Heart left ventricle (tissue), 16 donors: Measurements from ENCODE around the gene LRRC27. TPM values are rescaled to one million over a fixed set of nuclear protein-coding genes. Genes with fewer than 3 reads are reported as not detected.

Experiments used
- ATAC-seq, 4 donors: fragments of 200-7000 bp; cut with Tn5 transposase; one replicate each; pipeline ENCODE4 v1.9.1; 2020 to 2022; ENCODE audit warnings: moderate library complexity in 4 of 4, mild to moderate bottlenecking in 3 of 4, moderate number of reproducible peaks in 1 of 4
- DNase-seq, 5 donors: peaks; one replicate each; pipeline ENCODE4 v3.0.0-alpha.2; 2020
- H3K27ac ChIP-seq, 12 donors: fragments of 200-600 bp; sonication (generic) in 4 of 12; one replicate each; pipeline versions ENCODE4 v1.5.0 to v1.8.0; 2016 to 2022; ENCODE audit warnings: mild to moderate bottlenecking in 2 of 12
- H3K27me3 ChIP-seq, 9 donors: fragments of 200-600 bp; sonication (generic) in 2 of 9; one replicate each; pipeline versions ENCODE4 v1.5.1 to v1.8.0; 2016 to 2022; ENCODE audit warnings: mild to moderate bottlenecking in 3 of 9
- H3K36me3 ChIP-seq, 9 donors: fragments of 200-600 bp; sonication (generic) in 2 of 9; one replicate each; pipeline versions ENCODE4 v1.5.0 to v1.8.0; 2018 to 2022; ENCODE audit warnings: mild to moderate bottlenecking in 2 of 9
- H3K4me1 ChIP-seq, 12 donors: fragments of 200-600 bp; sonication (generic) in 4 of 12; one replicate each; pipeline versions ENCODE4 v1.5.0 to v1.8.0; 2016 to 2022; ENCODE audit warnings: mild to moderate bottlenecking in 3 of 12
- H3K4me3 ChIP-seq, 12 donors: fragments of 200-600 bp; sonication (generic) in 4 of 12; one replicate each; pipeline versions ENCODE4 v1.5.0 to v1.8.0; 2017 to 2022; ENCODE audit warnings: mild to moderate bottlenecking in 9 of 12, moderate library complexity in 4 of 12
- H3K9me3 ChIP-seq, 12 donors: fragments of 200-600 bp; sonication (generic) in 4 of 12; one replicate each; pipeline versions ENCODE4 v1.5.0 to v1.8.0; 2016 to 2022; ENCODE audit warnings: mild to moderate bottlenecking in 1 of 12
- POLR2A ChIP-seq, 2 donors: fragments of 450-650 bp; IDR thresholded peaks; one replicate each; pipeline ENCODE4 v1.6.1; 2017; ENCODE audit warnings: antibody characterized with exemption in 2 of 2, mild to moderate bottlenecking in 2 of 2, moderate library complexity in 2 of 2
- WGBS, 4 donors: extraction: QIAGEN DNeasy Blood & Tissue Kit in 2 of 4; methylation state at CpG; one replicate each; pipeline versions ENCODE4 v1.1.5 to v1.1.7; 2013 to 2018; 5-methylcytosine and 5-hydroxymethylcytosine counted together
- intact Hi-C, 10 donors: fragments of 100-400 bp; cut with DNase I; formaldehyde crosslinking; loops; one replicate each; pipeline versions ENCODE4 v1.11.1 to v1.14.2; 2022
- polyA plus RNA-seq, 2 donors: library from polyadenylated mRNA; stranded (reverse); fragments of 200-250 nt; gene quantifications; one replicate each; pipeline ENCODE4 v1.2.3, GENCODE V29; 2013
- total RNA-seq, 9 donors: library from RNA; depleted of rRNA in 2 of 9; stranded (reverse); fragments of >200 nt in 2 of 9; fragmentation: NEBNext Ultra II Directional in 3 of 9; extraction: Animal tissue kit (Norgen Biotek cat#: 25700) in 3 of 9; gene quantifications; one replicate each; pipeline versions ENCODE4 v1.1.0 to v1.2.4, GENCODE V29; 2016 to 2023
- TF ChIP-seq, protein P1 (sequence below), 12 donors: fragments of 200-600 bp; sonication (generic) in 4 of 12; IDR thresholded peaks; one replicate each; pipeline versions ENCODE4 v1.5.0 to v1.8.0; 2018 to 2022; ENCODE audit warnings: antibody characterized with exemption in 12 of 12, mild to moderate bottlenecking in 5 of 12
- donor health status: ischemic (EF 13 %, LVEDD 7.1; RV severe dilation, severe dysfunction).
- donor health status: healthy with polysubstance abuse.
- donor health status: DM: no; HTN: yes; CAD: no.
- donor health status: DM: no; HTN: no; CAD: no.
- donor health status: ischemic (EF 25% LVEDD 6.9; RV normal size, moderate dysfunction).
- donor health status: ischemic (EF 25% LVEDD 5.7; RV mildly dilated, moderate dysfunction).
- donor health status: healthy.
- donor health status: DM: yes; HTN: yes; CAD: no.
- donor health status: ischemic (EF 35%, LVEDD 5.7; RV mildly dilated, moderate dysfunction).
- donor health status: nonischemic (EF 11% LVEDD 7.7; RV severe dilation, severe dysfunction).
- donor health status: DM: yes; HTN: yes; CAD: no.
- donor health status: PGD.
- donor health status: ischemic (EF 29% LVEDD 5.4; RV normal size, mild dysfunction).
- donor health status: nonischemic (EF 23%, LVEDD 6.1; RV moderate dilation, normal function).

The LRRC27 gene
- total and polyA plus RNA-seq, 11 donors = 2.6 to 8.9 (median 5.1) TPM

DNA sequence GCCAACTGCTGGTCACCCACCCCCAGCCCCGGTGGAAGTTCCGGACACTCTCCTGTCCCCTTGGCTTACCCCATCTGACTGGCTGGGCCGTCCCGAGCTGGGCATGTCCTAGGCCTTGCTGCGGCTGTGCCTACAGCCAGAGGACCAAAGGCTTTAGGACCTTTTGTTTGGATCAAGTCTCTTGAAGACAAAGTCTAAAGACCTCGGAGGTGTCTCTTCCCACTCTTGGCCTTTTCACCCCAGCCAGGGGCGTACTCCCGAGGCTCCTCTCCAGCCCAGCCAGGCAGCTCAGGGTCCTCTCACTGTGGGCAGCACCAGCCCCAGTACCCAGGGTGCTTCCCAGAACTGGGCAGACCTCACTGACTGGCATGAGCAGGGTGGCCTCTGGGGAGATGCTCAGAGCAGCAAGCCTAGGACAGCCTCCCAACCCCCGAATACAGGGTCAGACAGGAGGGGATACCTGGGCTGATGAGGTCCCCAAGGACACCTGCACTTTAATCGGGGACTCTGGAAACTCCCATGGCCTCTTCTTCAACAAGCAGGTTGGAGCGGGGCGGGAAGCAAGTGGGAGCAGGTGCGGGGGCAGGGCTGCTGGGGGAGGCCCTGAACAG lies 62.3 kb downstream of the LRRC27 start:
- DNase-seq (peak in 1 of 5 donors; percentile 49), ATAC-seq (no peak)
- Histone ChIP-seq H3K27me3 (peaks cover 0 to 3% (median 0%) of the 10 kb centered on the region in 9 donors), H3K27ac (peak overlapping the region in 2 of 12 donors; percentile 9 to 97), H3K4me3 (no peak overlapping the region), H3K4me1 (peaks cover 0 to 44% (median 21%) of the 10 kb centered on the region in 12 donors), H3K9me3 (no peaks in the 10 kb centered on the region), H3K36me3 (no peaks in the 10 kb centered on the region)
- 79 to 86% (median 85%) methylated on average over 12 to 13 of the region's 13 CpGs for WGBS, 4 donors
- intact Hi-C loops = loop anchor here in 6 of 10 donors (2.0 to 10.0 kb wide), 4 partner anchors 142 to 248 kb away; partner anchors contain the start of gene INPP5A (in 1 of the 6)
- TF ChIP-seq POLR2A (IDR thresholded peaks at IDR 0.05) = no peak
- TF ChIP-seq, protein P1, sequence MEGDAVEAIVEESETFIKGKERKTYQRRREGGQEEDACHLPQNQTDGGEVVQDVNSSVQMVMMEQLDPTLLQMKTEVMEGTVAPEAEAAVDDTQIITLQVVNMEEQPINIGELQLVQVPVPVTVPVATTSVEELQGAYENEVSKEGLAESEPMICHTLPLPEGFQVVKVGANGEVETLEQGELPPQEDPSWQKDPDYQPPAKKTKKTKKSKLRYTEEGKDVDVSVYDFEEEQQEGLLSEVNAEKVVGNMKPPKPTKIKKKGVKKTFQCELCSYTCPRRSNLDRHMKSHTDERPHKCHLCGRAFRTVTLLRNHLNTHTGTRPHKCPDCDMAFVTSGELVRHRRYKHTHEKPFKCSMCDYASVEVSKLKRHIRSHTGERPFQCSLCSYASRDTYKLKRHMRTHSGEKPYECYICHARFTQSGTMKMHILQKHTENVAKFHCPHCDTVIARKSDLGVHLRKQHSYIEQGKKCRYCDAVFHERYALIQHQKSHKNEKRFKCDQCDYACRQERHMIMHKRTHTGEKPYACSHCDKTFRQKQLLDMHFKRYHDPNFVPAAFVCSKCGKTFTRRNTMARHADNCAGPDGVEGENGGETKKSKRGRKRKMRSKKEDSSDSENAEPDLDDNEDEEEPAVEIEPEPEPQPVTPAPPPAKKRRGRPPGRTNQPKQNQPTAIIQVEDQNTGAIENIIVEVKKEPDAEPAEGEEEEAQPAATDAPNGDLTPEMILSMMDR (IDR thresholded peaks at IDR 0.05) = no peak

DNA sequence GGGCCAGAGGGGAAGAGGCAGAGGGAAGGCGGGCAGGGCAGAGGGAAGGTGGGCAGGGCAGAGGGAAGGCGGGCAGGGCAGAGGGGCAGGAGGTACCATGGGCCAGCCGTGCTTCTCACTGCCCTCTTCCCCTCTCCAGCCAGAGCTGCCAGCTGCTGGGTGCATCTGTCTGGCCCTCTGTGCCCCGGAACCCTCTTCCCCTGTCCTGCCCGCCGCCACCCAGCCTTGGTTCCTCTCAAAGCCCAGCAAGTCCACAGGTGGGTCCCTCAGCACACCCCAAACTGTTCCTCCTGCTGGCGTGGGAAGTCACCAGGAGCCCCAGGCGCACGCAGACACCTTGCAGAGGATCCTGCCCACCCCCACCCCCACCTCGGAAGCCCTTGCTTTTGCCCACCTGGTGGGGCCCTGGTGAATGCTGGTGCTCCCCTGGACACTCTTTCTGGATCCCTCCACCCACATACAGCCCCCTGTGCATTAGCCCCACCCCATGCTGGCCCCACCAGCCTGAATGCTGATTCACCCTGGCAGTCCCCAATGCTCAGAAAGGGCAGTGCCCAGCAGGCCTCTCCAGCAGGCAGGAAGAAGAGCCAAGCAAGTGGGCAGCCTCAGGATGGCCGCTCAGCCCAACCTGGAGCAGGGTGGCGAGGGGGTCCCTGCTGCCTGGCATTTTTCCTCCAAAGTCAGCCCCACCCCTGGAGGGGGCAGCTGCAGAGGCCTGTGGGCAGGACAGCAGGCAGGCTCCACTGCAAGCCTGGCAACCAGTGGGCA lies 63.1 kb downstream of the LRRC27 start:
- ATAC-seq (peak in 2 of 4 donors; percentile 3), DNase-seq (peak in 2 of 5 donors; percentile 40 to 61)
- Histone ChIP-seq H3K36me3 (no peaks in the 10 kb centered on the region), H3K4me3 (peak overlapping the region in 10 of 12 donors; percentile 62 to 98 (median 72)), H3K27me3 (peaks cover 0 to 1% (median 0%) of the 10 kb centered on the region in 9 donors), H3K9me3 (no peaks in the 10 kb centered on the region), H3K4me1 (peaks cover 0 to 49% (median 25%) of the 10 kb centered on the region in 12 donors), H3K27ac (peak overlapping the region; percentile 86 to 99 (median 96))
- intact Hi-C loops = loop anchor here in 6 of 10 donors (2.0 to 10.0 kb wide), 6 partner anchors 122 to 247 kb away; partner anchors contain the start of gene INPP5A (in 1 of the 6)
- no peak for TF ChIP-seq POLR2A (IDR thresholded peaks at IDR 0.05)
- TF ChIP-seq, protein P1 (IDR thresholded peaks at IDR 0.05) = no peak
- WGBS, 4 donors = 83 to 92% (median 86%) methylated on average over 12 of the region's 12 CpGs

DNA sequence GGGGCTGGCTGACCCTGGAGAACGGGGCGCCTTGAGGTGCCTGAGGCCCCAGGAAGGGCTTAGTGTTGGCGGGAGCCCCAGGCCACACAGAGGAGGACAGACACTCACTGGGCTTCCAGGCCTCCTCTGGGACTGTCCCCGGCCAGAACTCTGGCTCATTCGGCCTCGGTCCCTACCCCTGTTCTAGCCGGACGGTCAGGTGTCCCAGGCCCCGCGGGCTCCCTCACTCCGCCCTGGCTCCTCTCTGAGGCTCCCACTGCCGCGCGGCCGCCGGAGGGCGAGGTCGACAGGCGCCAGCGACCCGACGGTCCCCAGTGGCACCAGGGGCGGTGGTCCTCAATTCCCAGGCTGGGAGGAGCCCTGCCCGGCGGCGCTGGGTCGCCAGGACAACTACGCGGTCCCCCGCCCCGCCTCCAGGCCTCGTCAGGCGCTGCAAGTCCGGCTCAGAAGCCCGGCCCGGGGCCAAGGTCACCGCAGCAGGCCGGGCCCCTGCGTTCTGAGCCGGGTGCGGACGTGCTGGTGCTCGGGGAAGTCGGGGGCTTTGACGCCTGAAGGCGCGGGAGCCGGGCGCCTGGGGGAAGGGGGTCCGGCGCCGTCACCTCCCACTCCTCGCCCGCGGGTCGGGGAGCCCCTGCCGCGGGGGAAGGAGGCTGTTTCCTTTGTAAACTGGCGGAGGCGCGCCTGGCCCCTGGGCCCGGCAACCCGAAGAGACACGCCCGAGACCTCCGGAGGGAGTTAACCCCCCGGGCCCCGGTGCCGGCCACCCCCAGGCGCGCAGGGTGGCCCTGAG lies 63.9 kb downstream of the LRRC27 start:
- H3K4me1 ChIP-seq = peaks cover 0 to 57% (median 32%) of the 10 kb centered on the region in 12 donors
- ATAC-seq = peak; percentile 15 to 65 (median 60)
- H3K4me3 ChIP-seq = peak overlapping the region; percentile 21 to 98 (median 70)
- WGBS, 4 donors = 4 to 12% (median 8%) methylated on average over 21 to 71 of the region's 71 CpGs
- intact Hi-C loops = loop anchor here in 4 of 10 donors (1.0 to 10.0 kb wide), 7 partner anchors 25 to 239 kb away; partner anchors contain the start of gene INPP5A (in 1 of the 4)
- no peaks in the 10 kb centered on the region for H3K9me3 ChIP-seq
- TF ChIP-seq, protein P1 (IDR thresholded peaks at IDR 0.05) = no peak
- TF ChIP-seq POLR2A (IDR thresholded peaks at IDR 0.05) = peak in 1 of 2 donors; percentile 62
- peak; percentile 81 to 91 (median 86) for DNase-seq
- H3K36me3 ChIP-seq = no peaks in the 10 kb centered on the region
- H3K27ac ChIP-seq = peak overlapping the region; percentile 86 to 99 (median 96)
- no peaks in the 10 kb centered on the region for H3K27me3 ChIP-seq
